ENCODE results near the gene TRAPPC5.

TRAPPC5 gene

GRCh38 chr19:7676376-7676775 is 4.3 kb upstream of the TRAPPC5 start:
- DNase-seq (ENCODE audit: low read depth), result no peak

GRCh38 chr19:7676854-7677253 is 3.8 kb upstream of the TRAPPC5 start, which contains the start of gene MCEMP1:
Gene MCEMP1 (plus strand): TSS chr19:7677090. CDS start chr19:7677121, 31 bp downstream.
- no peak for DNase-seq (ENCODE audit: low read depth)

DNA sequence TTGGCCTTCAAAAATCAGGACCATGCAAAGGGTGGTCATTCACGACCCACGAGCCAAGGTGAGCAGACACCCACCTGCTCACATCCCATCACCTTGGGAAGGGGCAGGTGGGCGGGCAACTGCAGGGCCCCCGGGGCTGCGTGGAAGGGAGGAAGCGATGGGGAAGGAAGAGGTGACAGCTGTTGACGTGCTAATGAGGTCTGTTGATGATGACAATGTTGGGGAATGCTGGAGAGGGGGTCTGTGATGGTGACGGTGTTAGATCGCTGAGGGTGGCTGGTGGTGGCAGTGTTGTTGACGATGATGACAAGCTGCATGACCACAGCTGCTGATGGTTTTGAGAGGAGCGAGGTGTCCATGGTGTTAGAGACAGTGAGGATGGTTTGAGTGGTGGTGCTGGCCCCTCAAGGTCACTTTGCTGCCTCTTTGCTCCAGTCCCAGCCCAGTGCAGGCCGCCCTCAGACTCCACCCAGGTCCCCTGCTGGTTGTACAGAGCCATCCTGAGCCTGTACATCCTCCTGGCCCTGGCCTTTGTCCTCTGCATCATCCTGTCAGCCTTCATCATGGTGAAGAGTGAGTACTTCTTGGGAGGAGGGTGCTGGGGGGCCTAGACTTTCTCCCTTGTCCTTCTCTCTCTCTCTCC is 2.8 kb upstream of the TRAPPC5 start:
- DNase-seq (ENCODE audit: low read depth), result no peak

DNA sequence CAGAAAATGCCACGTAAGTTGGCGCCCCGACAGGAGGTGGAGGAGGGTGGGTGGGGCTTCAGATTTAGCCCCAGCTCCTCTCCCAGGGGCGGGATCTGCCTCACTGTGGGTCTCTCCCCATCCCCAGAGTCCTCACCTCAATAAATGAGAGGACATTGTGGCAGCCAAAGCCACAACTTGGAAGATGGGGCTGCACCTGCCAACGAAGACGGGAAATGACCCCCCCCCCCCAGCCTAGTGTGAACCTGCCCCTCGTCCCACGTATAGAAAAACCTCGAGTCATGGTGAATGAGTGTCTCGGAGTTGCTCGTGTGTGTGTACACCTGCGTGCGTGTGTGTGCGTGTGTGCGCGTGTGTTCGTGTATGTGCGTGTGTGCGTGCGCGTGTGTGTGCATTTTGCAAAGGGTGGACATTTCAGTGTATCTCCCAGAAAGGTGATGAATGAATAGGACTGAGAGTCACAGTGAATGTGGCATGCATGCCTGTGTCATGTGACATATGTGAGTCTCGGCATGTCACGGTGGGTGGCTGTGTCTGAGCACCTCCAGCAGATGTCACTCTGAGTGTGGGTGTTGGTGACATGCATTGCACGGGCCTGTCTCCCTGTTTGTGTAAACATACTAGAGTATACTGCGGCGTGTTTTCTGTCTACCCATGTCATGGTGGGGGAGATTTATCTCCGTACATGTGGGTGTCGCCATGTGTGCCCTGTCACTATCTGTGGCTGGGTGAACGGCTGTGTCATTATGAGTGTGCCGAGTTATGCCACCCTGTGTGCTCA is 1.5 kb upstream of the TRAPPC5 start:
- no peak for DNase-seq (ENCODE audit: low read depth)

DNA sequence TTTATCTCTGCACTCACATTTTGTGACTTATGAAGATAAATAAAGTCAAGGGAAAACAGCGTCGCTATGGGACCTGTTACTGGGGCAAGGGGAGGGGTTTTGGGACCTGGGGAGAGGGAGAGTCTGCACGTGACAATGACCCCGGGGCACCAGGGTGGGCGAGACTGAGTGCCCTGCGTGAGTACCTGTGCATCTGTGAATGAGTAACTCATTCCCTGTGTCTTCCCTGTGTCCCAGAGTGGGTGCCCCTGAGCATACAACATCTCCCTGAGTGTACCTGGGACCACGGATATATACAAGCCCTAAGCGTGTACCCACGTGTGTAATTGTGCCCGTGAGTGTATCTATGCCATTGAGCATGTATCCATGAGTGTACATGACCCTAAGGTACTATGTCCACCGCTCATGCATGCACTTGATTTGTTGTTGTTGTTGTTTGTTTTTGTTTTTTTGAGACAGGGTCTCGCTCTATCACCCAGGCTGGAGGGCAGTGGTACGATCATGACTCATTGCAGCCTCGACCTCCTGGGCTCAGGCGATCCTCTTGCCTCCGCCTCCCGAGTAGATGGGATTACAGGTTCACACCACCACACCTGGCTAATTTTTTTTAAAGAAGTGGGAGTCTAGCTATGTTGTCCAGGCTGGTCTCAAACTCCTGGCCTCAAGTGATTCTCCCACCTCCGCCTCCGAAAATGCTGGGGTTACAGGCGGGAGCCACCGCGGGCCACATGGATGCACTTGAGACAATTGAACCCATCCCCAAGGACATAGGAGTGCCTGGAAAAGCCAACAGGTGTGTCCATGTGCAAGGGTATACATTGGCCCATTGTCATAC is 645 bp upstream of the TRAPPC5 start:
- DNase-seq (ENCODE audit: low read depth), result no peak

GRCh38 chr19:7681340-7682174 is 924 bp downstream of the TRAPPC5 start:
- DNase-seq (ENCODE audit: low read depth), result no peak

DNA sequence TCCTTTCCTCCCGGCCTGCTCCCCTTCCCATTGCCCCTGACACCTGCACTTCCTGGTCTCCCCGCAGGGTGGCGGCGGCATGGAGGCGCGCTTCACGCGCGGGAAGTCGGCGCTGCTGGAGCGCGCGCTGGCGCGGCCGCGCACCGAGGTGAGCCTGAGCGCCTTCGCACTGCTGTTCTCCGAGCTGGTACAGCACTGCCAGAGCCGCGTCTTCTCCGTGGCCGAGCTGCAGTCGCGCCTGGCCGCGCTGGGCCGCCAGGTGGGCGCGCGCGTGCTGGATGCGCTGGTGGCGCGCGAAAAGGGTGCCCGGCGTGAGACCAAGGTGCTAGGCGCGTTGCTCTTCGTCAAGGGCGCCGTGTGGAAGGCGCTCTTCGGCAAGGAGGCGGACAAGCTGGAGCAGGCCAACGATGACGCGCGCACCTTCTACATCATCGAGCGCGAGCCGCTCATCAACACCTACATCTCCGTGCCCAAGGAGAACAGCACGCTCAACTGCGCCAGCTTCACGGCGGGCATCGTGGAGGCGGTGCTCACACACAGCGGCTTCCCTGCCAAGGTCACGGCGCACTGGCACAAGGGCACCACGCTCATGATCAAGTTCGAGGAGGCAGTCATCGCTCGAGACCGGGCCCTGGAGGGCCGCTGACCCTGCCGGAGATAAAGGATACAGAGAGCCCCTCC is 1.7 kb downstream of the TRAPPC5 start:
- no peak for DNase-seq (ENCODE audit: low read depth)

DNA sequence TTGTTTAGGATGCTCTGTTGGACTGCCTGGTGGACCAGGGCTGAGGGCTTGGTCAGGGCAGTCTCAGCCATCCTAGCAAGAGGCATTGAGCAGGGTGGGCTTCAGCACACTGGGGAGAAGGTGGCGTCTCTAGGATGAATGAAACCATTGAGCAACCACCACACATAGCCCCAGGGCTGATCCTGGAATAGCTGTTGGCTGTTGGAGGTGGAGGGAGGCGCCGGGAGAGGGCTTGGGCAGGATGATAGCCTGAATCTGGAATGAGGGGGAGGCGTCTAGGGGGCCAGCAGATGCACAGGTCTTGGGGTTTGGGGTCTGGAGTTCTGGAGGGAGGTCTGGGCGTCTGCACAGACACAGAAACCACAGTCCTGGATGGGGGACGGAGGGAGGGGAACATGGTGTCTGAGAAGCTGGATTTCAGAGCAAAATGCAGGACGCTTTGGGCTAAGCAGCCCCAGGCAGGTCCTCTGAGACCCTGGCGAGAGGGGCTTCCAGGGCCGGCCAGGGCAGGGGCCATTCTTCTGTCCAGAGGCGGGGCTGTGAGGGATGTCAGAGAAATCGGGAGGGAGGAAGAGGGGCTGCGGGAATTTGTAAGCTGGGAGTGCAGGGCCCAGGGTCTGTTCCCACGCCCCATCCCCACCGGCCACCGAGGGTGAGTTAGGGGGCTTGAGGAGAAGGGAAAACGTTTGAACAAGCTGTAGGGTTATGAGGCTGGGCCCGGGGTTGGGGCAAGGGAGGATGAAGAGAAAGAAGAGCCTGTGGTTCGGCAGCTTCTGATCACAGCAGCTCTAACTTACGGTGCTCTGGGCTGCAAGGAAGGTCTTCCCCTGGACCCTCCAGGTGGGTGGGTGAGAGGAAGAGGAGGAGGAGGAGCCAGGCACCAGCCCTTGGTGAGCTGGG is 5.2 kb downstream of the TRAPPC5 start:
- no peak for DNase-seq (ENCODE audit: low read depth)

GRCh38 chr19:7687177-7687576 is 6.5 kb downstream of the TRAPPC5 start:
- no peak for DNase-seq (ENCODE audit: low read depth)

- DNase-seq (ENCODE audit: low read depth), result no peak
These were observed 8.5 kb downstream of the TRAPPC5 start for GRCh38 chr19:7689165-7689564.

- no peak for DNase-seq (ENCODE audit: low read depth)
These were observed 10.2 kb downstream of the TRAPPC5 start for GRCh38 chr19:7690779-7691258.

DNA sequence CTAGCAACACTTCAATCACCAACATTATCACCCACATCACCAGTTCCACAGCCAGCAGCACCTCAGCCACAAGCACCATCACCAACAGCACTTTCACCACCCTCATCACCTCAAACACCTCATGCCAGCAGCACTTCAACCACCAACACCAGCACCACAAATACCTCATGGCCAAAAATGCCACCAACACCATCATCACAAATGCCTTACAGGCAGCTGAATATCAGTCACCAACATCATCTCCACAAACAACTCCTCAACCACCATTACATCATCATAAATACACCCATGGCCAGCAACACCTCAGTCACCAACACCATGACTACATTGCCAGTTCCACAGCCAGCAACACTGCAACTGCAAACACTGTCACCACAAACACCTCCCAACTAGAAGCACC is 10.9 kb downstream of the TRAPPC5 start:
- no peak for DNase-seq (ENCODE audit: low read depth)

DNA sequence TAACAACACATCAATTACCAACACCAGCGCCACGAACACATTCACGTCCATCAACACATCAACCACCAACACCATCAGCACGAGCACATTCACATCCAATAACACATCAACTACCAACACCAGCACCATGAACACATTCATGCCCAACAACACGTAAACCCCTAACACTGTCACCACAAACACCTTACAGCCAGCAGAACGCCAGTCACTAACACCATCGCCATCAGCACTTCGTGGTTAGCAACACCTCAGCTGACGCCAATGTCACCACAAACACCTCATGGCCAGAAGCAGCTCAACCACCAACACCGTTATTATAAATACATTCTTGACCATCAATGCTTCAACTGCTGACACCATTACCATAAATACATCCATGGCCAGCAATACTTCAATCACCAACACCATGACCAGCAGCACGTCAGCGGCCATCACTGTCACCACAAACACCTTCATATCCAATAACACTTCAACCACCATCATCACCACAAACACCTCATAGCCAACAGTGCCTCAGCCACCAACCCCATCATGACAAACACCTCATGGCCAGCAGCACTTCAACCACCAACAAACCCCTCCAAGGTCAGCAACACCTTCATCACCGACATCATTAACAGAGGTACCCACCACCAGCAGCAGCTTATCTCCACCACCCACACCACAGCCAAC is 11.9 kb downstream of the TRAPPC5 start:
- no peak for DNase-seq (ENCODE audit: low read depth)

- no peak for DNase-seq (ENCODE audit: low read depth)
These were observed 13.9 kb downstream of the TRAPPC5 start for GRCh38 chr19:7694499-7694898.

DNA sequence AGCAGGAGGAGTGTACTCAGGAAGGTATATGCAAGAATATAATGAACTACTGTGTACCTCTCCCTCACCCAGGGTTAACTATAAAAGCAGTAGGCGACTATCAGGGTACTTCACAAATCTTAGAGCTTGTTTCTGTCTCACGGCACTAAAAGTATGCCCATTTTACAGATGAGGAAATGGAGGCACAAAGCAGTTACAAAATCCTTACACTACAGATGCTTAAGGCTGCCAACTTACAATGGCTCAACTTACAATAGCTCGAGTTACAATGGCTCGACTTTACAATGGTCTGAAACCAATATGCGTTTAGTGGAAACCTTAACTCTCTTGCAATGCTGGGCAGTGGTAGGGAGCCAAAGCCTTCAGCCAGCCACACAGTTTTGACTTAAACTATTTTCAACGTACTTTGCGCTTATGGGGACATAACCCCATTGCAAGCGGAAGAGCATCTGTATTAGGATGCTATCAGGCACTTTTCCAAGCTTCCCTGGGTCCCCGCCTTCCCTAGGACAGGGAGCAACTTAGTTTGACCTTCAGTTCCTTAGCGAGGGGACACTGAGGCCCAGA is 17.2 kb downstream of the TRAPPC5 start:
- DNase-seq (ENCODE audit: low read depth), result no peak

DNA sequence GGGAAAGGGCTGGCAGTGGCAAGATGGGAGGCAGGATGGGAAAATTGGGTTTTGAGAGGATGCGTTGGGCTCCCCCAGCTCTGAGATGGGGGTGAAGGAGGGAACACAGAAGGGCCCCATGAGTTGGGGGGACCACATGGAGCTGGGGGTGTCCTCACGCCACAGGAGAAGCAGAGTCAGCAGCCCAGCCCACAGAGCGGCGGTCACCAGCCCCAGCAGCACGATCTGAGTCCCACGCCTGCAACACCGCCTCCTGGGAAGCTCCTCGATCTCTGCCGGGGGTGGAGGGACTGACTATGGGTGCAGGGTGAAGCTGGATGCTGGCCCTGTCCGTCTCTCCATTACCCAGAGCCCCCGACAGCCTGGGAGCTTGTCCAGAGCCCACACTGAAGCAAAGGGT is 17.9 kb downstream of the TRAPPC5 start:
- no peak for DNase-seq (ENCODE audit: low read depth)

- no peak for DNase-seq (ENCODE audit: low read depth)
These were observed 18.4 kb downstream of the TRAPPC5 start for GRCh38 chr19:7699003-7699402.

- DNase-seq (ENCODE audit: low read depth), result no peak
These were observed 19.1 kb downstream of the TRAPPC5 start for GRCh38 chr19:7699417-7700401.
